GM23338 (cell line): ENCODE data around the gene FILIP1L. TPM values are rescaled to one million over a fixed set of nuclear protein-coding genes. Genes with fewer than 3 reads are reported as not detected.

ENCODE experiments used
- ATAC-seq: fragments of 200-7000 bp; cut with Tn5 transposase; 3 replicates; pipeline ENCODE4 v1.9.1; 2020
- DNase-seq: peaks from one replicate; pipeline ENCODE4 v3.0.0-alpha.2; 2015; ENCODE audit warnings: low spot score
- H2AFZ ChIP-seq: fragments of 200-600 bp; sonication (generic); 2 replicates; pipeline ENCODE4 v1.8.0; 2016; ENCODE audit warnings: antibody characterized with exemption, mild to moderate bottlenecking, moderate library complexity
- H3F3A ChIP-seq: fragments of 200-600 bp; sonication (generic); replicated peaks from 2 replicates; pipeline ENCODE4 v1.8.0; 2017; ENCODE audit warnings: antibody characterized with exemption, mixed run types, low read depth
- H3K27ac ChIP-seq: fragments of 200-600 bp; sonication (generic); 2 replicates; pipeline ENCODE4 v1.6.1; 2016; ENCODE audit warnings: low read depth
- H3K27me3 ChIP-seq: fragments of 200-600 bp; sonication (generic); 2 replicates; pipeline ENCODE4 v1.8.0; 2016; ENCODE audit warnings: mild to moderate bottlenecking, mixed run types, moderate library complexity; ENCODE audit not compliant: insufficient read depth
- H3K36me3 ChIP-seq: fragments of 200-600 bp; sonication (generic); 2 replicates; pipeline ENCODE4 v1.8.0; 2016; ENCODE audit warnings: mild to moderate bottlenecking; ENCODE audit not compliant: insufficient read depth
- H3K4me1 ChIP-seq: fragments of 200-600 bp; sonication (generic); 2 replicates; pipeline ENCODE4 v1.8.0; 2016; ENCODE audit warnings: mild to moderate bottlenecking, moderate library complexity; ENCODE audit not compliant: insufficient read depth
- H3K4me2 ChIP-seq: fragments of 200-600 bp; sonication (generic); 2 replicates; pipeline ENCODE4 v1.7.1; 2017; ENCODE audit warnings: mixed run types
- H3K4me3 ChIP-seq: fragments of 200-600 bp; sonication (generic); 2 replicates; pipeline ENCODE4 v1.6.1; 2016; ENCODE audit warnings: mixed run types
- H3K79me2 ChIP-seq: fragments of 200-600 bp; sonication (generic); replicated peaks from 2 replicates; pipeline ENCODE4 v1.8.0; 2017; ENCODE audit warnings: mild to moderate bottlenecking; ENCODE audit not compliant: insufficient read depth
- H3K9me2 ChIP-seq: fragments of 200-600 bp; sonication (generic); 2 replicates; pipeline ENCODE4 v1.8.0; 2017; ENCODE audit not compliant: insufficient read depth
- H4K20me1 ChIP-seq: fragments of 200-600 bp; sonication (generic); replicated peaks from 2 replicates; pipeline ENCODE4 v1.8.0; 2017; ENCODE audit warnings: mild to moderate bottlenecking; ENCODE audit not compliant: insufficient read depth
- H3K27ac Mint-ChIP-seq: 2 replicates; pipeline ENCODE4 v1.8.0; 2020; ENCODE audit warnings: inconsistent platforms, mild to moderate bottlenecking, moderate library complexity, mixed read lengths
- H3K27me3 Mint-ChIP-seq: 3 replicates; pipeline ENCODE4 v1.8.0; 2022; ENCODE audit warnings: low read depth, mild to moderate bottlenecking, moderate library complexity, mixed read lengths, inconsistent platforms; ENCODE audit not compliant: insufficient read depth, poor library complexity
- H3K36me3 Mint-ChIP-seq: 3 replicates; pipeline ENCODE4 v1.8.0; 2021; ENCODE audit warnings: low read depth, mild to moderate bottlenecking, inconsistent platforms, moderate library complexity, mixed read lengths
- H3K4me1 Mint-ChIP-seq: 3 replicates; pipeline ENCODE4 v1.8.0; 2020; ENCODE audit warnings: mild to moderate bottlenecking, inconsistent platforms, mixed read lengths
- H3K4me3 Mint-ChIP-seq: 3 replicates; pipeline ENCODE4 v1.8.0; 2021; ENCODE audit warnings: moderate library complexity, mild to moderate bottlenecking, inconsistent platforms, mixed read lengths
- H3K9me3 Mint-ChIP-seq: 3 replicates; pipeline ENCODE4 v1.8.0; 2020; ENCODE audit warnings: moderate library complexity, mild to moderate bottlenecking, inconsistent platforms, mixed read lengths
- CREB1 ChIP-seq: fragments of 250-450 bp; sonication (Bioruptor Pico); IDR thresholded peaks from 2 replicates; pipeline ENCODE4 v1.5.0; 2020; ENCODE audit warnings: low read depth, mild to moderate bottlenecking, moderate library complexity
- CTCF ChIP-seq, 2 experiments: fragments of 200-600 bp in 1 of 2; sonication (generic) in 1 of 2; conservative IDR thresholded peaks; 2 replicates each; pipeline versions ENCODE4 v1.5.1 to v1.6.1; 2016 to 2017; ENCODE audit warnings: antibody characterized with exemption in 2 of 2, low read depth in 2 of 2, mild to moderate bottlenecking in 2 of 2, moderate library complexity in 1 of 2
- ETS1 ChIP-seq: IDR thresholded peaks from 2 replicates; pipeline ENCODE4 v1.6.1; 2016; ENCODE audit warnings: antibody characterized with exemption
- EZH2 ChIP-seq: fragments of 200-600 bp; sonication (generic); IDR thresholded peaks from one replicate; pipeline ENCODE4 v1.8.0; 2017; ENCODE audit warnings: antibody characterized with exemption, mild to moderate bottlenecking, low read depth; ENCODE audit not compliant: unreplicated experiment
- EZH2phosphoT487 ChIP-seq: fragments of 200-600 bp; sonication (generic); IDR thresholded peaks from one replicate; pipeline ENCODE4 v1.8.1; 2018; ENCODE audit warnings: antibody characterized with exemption; ENCODE audit not compliant: unreplicated experiment
- JUNB ChIP-seq: IDR thresholded peaks from one replicate; pipeline ENCODE4 v1.6.1; 2016; ENCODE audit warnings: antibody characterized with exemption; ENCODE audit not compliant: unreplicated experiment
- NANOG ChIP-seq: IDR thresholded peaks from 2 replicates; pipeline ENCODE4 v1.6.1; 2016; ENCODE audit warnings: antibody characterized with exemption, borderline replicate concordance
- POLR2AphosphoS5 ChIP-seq: IDR thresholded peaks from 2 replicates; pipeline ENCODE4 v1.6.1; 2016; ENCODE audit warnings: antibody characterized with exemption, low read depth
- REST ChIP-seq: IDR thresholded peaks from one replicate; pipeline ENCODE4 v1.6.1; 2018; ENCODE audit warnings: antibody characterized with exemption; ENCODE audit not compliant: unreplicated experiment
- STAT1 ChIP-seq: IDR thresholded peaks from one replicate; pipeline ENCODE4 v1.6.1; 2016; ENCODE audit warnings: antibody characterized with exemption; ENCODE audit not compliant: unreplicated experiment
- ZNF114 ChIP-seq: fragments of 250-450 bp; sonication (Bioruptor Pico); IDR thresholded peaks from 2 replicates; pipeline ENCODE4 v1.5.0; 2020; ENCODE audit warnings: mild to moderate bottlenecking, moderate library complexity
- ZNF331 ChIP-seq: fragments of 250-450 bp; sonication (Bioruptor Pico); IDR thresholded peaks from 2 replicates; pipeline ENCODE4 v1.5.0; 2020; ENCODE audit warnings: low read depth, mild to moderate bottlenecking, moderate library complexity
- ZNF462 ChIP-seq: fragments of 250-450 bp; sonication (Bioruptor Pico); IDR thresholded peaks from 2 replicates; pipeline ENCODE4 v1.5.0; 2020; ENCODE audit warnings: mild to moderate bottlenecking, moderate library complexity
- polyA plus RNA-seq: library from polyadenylated mRNA; unstranded; fragments of >200 nt; fragmentation: Nextera tagmentation; extraction: Ambion mirVana; gene quantifications from 2 replicates; pipeline ENCODE4 v1.2.1, GENCODE V29; 2016
- total RNA-seq: library from RNA; depleted of rRNA; stranded (reverse); fragments of >200 nt; shearing (Covaris generic); gene quantifications from 2 replicates; pipeline ENCODE4 v1.2.3, GENCODE V29; 2014

Gene FILIP1L
- total and polyA plus RNA-seq, 2 experiments from 2014 or later, result 1.6 TPM; not detected in 1

- ATAC-seq, result no peak
- no peaks in the 10 kb centered on the region for H3K27me3 Mint-ChIP-seq
- H3K79me2 ChIP-seq, result no peaks in the 10 kb centered on the region
These were observed 36.2 kb upstream of the FILIP1L start for GRCh38 chr3:100150473-100150872.

More at GRCh38 chr3:100150473-100150872, 36.2 kb upstream of the FILIP1L start:
- H3K27me3 ChIP-seq, result no peaks in the 10 kb centered on the region
- H3K36me3 Mint-ChIP-seq, result peaks cover 16% of the 10 kb centered on the region
- H3K4me1 ChIP-seq, result no peaks in the 10 kb centered on the region
- no peak overlapping the region for H2AFZ ChIP-seq
- TF ChIP-seq POLR2AphosphoS5 (no peak), ZNF462 (CRISPR knock-in tag) (no peak), REST (no peak), CTCF (conservative IDR thresholded peaks at IDR 0.05; ENCODE audit: low read depth in 2 of 2) (no peak), CREB1 (CRISPR knock-in tag) (no peak), NANOG (no peak), EZH2 (no peak), ETS1 (no peak), JUNB (no peak), STAT1 (no peak), ZNF114 (no peak), EZH2phosphoT487 (no peak), ZNF331 (CRISPR knock-in tag) (no peak)
- H3K9me2 ChIP-seq, result no peaks in the 10 kb centered on the region
- H3F3A ChIP-seq, result no peaks in the 10 kb centered on the region
- H4K20me1 ChIP-seq, result no peaks in the 10 kb centered on the region
- DNase-seq, result no peak
- H3K27ac ChIP-seq, result no peak overlapping the region
- H3K4me2 ChIP-seq, result no peak overlapping the region
- H3K4me1 Mint-ChIP-seq, result peaks cover 6% of the 10 kb centered on the region
- peaks cover 10% of the 10 kb centered on the region; the same call in 1 of the 2 replicates for H3K36me3 ChIP-seq
- 0 out of 2 replicates have a peak overlapping the region, but pooled peaks have one; percentile 36 for H3K27ac Mint-ChIP-seq
- H3K4me3 Mint-ChIP-seq, result no peak overlapping the region
- peaks cover 6% of the 10 kb centered on the region for H3K9me3 Mint-ChIP-seq
- no peak overlapping the region for H3K4me3 ChIP-seq
